GM18502 (cell line): ENCODE data around the gene DROSHA.
"Not testable (repeated sequence)": the region's sequence is repeated elsewhere in the genome, so short reads cannot be mapped to it uniquely, and the experiment has no call there.

Experiments used
- ATAC-seq: cut with Tn5 transposase; IDR thresholded peaks from one replicate; pipeline ENCODE4 v1.9.1; 2021; ENCODE audit warnings: mild to moderate bottlenecking; ENCODE audit not compliant: unreplicated experiment, poor library complexity

Gene DROSHA

GRCh38 chr5:31427013-31427723, 104.7 kb downstream of the DROSHA start:
- no peak for ATAC-seq

- ATAC-seq, result no peak
Measured at GRCh38 chr5:31421806-31422586, 109.9 kb downstream of the DROSHA start.

DNA sequence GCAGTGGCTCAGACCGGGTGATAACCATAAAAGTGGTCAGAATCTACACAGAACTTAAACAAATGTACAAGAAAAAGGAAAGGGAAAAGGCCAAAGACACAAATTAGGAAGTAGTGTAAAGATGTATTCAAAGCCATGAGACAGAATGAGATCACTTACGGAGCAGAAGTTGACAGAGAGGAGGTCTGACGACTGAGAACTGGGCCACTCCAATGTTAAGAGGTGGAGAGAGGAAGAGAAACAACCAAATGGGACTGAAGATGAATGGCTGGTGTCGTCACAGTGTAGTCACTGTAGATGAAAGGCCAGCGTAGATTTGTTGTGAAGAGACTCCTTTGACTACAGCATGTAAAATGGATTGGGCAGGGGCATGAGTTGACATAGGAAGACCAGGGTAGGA, 114.4 kb downstream of the DROSHA start:
- no peak for ATAC-seq

GRCh38 chr5:31416547-31416946, 115.3 kb downstream of the DROSHA start:
- no peak for ATAC-seq

- no peak for ATAC-seq
Measured at GRCh38 chr5:31415960-31416359, 115.9 kb downstream of the DROSHA start.

- ATAC-seq, result no peak
Measured at GRCh38 chr5:31415009-31415923, 116.6 kb downstream of the DROSHA start.

DNA sequence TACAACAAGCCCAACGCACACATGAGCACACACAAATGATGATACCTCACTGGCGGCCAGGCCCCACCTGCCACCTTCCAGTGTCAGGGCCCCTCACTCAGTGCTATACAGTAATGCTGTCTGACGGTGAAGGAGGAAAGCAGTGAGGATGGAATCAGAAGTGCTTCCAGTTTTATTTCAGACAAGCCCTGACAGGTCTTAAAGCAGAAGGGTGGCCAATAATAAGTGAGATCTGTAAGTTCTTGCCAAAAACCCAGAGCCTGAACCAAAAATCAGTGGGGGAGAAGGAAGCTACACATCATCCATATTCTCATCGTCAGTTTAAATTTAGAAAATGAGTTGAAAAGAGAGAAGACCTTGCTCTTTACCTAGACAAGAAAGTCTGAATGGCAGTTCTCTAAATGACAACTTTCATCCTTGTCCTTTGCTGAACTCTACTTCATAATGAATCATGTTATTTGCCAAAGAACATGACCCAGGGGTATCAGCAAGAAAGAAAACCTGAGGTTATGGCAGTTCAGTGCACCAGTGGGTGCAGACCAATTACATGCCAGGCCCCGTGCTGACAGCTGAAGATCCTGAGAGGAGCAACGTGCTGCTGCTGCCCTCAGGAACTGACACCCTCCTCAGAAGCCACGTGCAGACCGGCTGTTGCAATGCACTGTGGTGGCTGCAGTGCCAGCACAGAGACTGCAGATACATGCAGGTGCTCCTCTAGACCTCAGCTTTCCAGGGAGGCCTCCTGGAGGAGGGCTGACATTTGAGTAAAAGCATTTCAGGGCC, 118.7 kb downstream of the DROSHA start:
- ATAC-seq, result no peak

DNA sequence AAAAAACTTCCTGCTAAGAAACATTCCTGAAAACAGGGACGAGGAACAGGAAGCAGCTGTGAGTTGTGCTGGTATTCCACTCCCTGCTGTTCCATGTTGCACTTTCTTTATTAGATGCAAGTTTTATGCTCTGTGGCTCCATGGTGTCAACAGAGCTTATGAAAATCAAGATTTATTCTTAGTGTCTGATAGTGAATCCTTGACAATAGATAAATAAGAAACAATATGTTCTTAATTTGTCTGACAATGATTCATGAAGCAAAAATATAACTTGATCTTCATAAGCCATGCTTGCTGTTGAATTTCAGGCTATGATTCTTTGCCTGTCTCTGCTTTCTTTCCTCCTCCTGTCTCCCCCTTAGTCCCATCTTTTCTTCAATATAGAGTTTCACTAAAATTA, 119.6 kb downstream of the DROSHA start:
- no peak for ATAC-seq

DNA sequence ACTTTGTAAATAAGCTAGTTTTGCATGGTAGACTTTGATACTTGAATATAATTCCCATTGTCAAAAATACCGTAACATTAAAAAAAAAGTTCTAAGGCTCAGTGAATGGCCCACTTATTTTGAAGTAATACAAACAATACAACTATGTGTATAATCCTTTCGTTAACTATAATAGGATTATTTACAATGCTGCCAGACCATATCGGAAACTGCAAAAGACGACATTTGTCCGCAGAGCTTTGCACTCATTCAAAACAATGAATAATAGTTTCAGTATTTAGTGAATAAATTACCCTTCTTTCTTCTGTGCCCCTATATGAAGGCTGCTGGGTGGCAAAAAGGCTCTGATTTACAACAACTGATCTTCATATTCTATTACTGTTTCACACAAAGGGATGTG, 121.8 kb downstream of the DROSHA start:
- ATAC-seq, result no peak

DNA sequence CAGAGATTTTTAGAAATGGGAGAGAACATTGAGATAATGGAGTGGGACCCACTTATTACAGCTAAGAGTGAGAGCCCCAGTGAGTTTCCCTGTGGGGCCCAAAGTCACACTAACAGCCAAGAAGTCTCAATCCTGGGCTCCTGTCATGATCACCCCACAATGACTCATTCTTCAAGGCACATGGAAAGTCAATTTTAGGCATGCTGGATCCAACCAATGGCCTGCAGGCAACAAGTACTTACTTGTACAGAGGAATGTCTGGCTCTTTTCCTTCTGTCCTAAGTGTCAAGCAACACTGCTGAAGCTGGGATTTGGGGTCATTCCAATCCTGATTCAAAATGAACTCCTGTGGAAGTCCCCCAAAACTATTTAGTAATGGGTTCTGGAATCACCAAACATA, 123.1 kb downstream of the DROSHA start:
- no peak for ATAC-seq

GRCh38 chr5:31407921-31408693, 123.8 kb downstream of the DROSHA start:
- no peak for ATAC-seq

GRCh38 chr5:31404325-31404724, 127.6 kb downstream of the DROSHA start:
- no peak for ATAC-seq

DNA sequence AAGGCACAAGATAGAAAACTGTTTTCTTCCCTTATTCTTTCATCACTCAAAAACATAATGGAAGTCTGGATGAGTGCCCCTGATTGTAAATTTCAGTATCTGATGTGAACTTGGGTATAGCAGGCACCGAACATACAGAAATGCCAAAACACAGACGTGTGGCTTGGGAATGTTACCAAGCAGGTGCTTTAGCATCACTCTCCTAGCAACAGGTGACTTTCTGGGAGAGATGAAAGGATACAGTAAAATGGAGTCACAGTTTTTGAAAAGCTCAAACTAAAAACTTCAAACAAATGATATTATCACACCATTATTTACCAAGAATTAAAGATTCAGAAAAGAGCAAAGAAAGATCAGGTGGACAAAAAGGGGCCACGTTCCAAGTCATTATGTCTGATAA, 130.2 kb downstream of the DROSHA start:
- no peak for ATAC-seq

- ATAC-seq, result no peak
Measured at GRCh38 chr5:31397926-31398557, 133.9 kb downstream of the DROSHA start.

DNA sequence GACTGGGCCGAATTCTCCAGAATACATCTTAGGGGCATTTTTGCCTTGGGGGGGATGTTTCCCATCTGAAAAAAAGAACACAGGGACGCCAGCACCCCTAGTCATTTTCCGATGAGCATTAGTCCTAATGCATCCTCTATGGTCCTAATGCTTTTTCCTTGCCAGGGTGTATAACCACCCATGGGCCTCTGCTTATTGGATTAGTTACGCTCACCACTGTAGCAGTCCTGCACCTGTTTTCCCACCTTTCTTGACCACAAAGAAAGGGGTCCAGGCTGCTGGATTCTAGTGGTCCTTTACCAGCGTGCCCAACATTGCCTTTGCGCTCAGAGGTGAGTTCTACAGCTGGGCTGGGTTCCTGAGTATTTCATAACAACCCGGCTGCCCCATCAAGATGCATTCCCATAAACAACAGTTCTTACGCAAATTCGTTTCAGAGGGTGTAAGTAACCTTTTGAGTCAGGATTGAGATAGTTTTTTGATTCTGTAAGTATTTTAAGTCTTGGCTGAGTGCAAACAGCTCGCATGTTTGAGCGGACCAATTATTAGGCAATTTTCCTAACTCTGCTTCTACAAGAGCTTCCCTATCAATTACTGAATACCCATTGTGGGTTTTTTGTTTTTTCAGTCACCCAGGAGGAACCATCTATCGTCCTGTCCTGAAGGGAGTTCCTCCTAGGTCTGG, 135.1 kb downstream of the DROSHA start:
- no peak for ATAC-seq

DNA sequence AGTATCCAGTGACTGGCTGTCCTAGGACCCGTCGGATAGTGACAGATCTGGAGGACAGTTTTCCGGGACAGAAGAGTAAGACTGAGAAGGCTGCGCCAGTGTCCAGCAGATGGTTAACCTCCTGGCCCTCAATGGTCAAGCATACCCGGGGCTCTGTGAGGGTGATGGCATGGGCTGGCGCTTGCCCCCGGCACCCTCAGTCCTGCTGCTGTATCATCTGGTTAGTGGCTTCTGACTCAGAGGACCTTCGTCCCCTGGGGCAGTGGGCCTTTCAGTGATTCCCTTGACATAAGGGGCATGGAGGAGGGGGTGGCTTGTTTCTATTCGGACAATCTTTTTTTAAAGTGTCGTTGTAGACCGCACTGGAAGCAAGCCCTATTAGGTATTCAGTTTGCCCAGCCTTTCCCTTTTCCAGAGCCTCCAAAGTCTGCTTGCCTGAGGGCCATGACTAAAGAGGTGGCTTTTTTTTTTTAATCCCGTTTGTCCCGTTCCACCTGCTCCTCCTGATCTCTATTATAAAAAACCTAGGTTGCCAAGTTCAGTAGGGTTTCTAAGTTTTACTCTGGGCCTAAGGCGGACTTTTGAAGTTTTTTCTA, 136.3 kb downstream of the DROSHA start:
- ATAC-seq, result not testable (repeated sequence)

- ATAC-seq, result no peak
Measured at GRCh38 chr5:31393126-31393525, 138.8 kb downstream of the DROSHA start.

DNA sequence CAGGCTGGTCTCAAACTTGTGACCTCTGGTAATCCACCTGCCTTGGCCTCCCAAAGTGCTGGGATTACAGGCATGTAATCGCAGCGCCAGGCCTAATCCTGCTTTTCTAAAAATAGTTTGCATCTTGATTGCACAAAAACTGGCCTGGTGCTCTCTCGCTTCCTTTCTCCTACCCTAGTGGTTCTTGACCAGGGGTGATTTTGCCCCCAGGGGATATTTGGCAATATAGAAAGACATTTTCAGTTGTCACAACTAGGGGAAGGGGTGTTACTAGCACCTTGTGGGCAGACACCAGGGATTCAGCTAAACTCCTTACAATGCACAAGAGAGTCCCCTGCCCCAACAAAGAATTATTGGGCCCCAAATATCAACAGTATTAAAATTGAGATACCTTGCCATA, 139.8 kb downstream of the DROSHA start:
- no peak for ATAC-seq
